ENCODE results near the gene AGTR1.

DNA sequence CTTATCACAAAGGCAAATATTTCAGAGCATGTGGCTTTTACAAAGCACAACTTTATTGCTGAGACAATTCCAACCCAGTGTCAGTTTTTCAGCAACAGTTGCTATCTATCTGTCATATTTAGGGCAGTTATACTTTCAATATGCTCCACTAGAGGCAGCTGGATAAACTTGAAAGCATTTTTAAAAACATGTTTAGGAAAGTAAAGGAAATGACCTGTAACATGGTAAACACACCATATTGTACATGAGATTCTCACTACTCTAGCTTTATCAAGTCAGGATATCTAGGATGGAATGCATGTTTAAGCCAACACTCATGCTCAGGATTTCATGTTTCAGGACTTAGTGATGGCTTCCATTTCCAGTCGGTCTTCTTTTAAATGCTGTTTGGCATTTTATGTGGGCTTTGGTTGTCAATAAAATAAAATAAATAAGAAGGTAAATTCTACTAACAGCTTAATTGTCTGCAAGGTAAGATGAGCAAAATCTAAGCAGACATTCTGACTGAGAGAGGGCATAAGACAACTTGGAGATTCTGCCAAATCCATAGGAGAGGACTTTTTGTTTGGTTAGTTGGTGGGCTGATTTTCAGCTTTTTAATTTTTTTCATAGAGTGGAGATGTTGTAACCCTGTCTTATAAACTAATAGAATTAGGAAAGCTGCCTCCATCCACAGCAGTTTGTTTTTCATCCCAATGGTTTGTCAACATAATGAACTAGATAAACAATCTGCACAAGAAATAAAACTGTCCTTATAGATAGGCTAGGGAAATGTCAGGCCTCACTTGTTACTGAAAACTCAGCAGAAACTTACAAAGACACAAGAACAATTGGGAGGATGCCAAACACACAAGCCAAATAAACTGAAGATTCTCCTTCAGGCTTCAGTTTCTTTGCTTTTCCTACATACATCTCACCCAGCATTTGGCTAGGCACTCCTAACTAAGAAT lies 66.6 kb downstream of the AGTR1 start:
- TF ChIP-seq ZNF384 (IDR thresholded peaks at IDR 0.05; ENCODE audit: borderline replicate concordance, low read depth, low read length), result no peak
- TF ChIP-seq POLR2A (IDR thresholded peaks at IDR 0.05; ENCODE audit: low read depth, low read length), result no peak
- TF ChIP-seq GABPA (IDR thresholded peaks at IDR 0.05; ENCODE audit: low read depth), result no peak
- TF ChIP-seq BACH1 (IDR thresholded peaks at IDR 0.05; ENCODE audit: borderline replicate concordance), result no peak
- TF ChIP-seq, protein P1, sequence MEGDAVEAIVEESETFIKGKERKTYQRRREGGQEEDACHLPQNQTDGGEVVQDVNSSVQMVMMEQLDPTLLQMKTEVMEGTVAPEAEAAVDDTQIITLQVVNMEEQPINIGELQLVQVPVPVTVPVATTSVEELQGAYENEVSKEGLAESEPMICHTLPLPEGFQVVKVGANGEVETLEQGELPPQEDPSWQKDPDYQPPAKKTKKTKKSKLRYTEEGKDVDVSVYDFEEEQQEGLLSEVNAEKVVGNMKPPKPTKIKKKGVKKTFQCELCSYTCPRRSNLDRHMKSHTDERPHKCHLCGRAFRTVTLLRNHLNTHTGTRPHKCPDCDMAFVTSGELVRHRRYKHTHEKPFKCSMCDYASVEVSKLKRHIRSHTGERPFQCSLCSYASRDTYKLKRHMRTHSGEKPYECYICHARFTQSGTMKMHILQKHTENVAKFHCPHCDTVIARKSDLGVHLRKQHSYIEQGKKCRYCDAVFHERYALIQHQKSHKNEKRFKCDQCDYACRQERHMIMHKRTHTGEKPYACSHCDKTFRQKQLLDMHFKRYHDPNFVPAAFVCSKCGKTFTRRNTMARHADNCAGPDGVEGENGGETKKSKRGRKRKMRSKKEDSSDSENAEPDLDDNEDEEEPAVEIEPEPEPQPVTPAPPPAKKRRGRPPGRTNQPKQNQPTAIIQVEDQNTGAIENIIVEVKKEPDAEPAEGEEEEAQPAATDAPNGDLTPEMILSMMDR (IDR thresholded peaks at IDR 0.05 in 2 of 3, conservative IDR thresholded peaks at IDR 0.05 in 1 of 3; ENCODE audit: control insufficient read depth in 2 of 3, extremely low read depth in 1 of 3, insufficient read depth in 1 of 3, low read depth in 3 of 3, low read length in 3 of 3), result no peak
- no peak for TF ChIP-seq EZH2 (IDR thresholded peaks at IDR 0.05; ENCODE audit: borderline replicate concordance, control insufficient read depth, low read depth, low read length)
- no peak for TF ChIP-seq PAX5 (IDR thresholded peaks at IDR 0.05; ENCODE audit: borderline replicate concordance, low read depth, low read length)
- no peak for TF ChIP-seq RCOR1 (conservative IDR thresholded peaks at IDR 0.05; ENCODE audit: low read depth, low read length)
- TF ChIP-seq YY1 (IDR thresholded peaks at IDR 0.05; ENCODE audit: low read depth, low read length), result no peak
- TF ChIP-seq, protein P2, sequence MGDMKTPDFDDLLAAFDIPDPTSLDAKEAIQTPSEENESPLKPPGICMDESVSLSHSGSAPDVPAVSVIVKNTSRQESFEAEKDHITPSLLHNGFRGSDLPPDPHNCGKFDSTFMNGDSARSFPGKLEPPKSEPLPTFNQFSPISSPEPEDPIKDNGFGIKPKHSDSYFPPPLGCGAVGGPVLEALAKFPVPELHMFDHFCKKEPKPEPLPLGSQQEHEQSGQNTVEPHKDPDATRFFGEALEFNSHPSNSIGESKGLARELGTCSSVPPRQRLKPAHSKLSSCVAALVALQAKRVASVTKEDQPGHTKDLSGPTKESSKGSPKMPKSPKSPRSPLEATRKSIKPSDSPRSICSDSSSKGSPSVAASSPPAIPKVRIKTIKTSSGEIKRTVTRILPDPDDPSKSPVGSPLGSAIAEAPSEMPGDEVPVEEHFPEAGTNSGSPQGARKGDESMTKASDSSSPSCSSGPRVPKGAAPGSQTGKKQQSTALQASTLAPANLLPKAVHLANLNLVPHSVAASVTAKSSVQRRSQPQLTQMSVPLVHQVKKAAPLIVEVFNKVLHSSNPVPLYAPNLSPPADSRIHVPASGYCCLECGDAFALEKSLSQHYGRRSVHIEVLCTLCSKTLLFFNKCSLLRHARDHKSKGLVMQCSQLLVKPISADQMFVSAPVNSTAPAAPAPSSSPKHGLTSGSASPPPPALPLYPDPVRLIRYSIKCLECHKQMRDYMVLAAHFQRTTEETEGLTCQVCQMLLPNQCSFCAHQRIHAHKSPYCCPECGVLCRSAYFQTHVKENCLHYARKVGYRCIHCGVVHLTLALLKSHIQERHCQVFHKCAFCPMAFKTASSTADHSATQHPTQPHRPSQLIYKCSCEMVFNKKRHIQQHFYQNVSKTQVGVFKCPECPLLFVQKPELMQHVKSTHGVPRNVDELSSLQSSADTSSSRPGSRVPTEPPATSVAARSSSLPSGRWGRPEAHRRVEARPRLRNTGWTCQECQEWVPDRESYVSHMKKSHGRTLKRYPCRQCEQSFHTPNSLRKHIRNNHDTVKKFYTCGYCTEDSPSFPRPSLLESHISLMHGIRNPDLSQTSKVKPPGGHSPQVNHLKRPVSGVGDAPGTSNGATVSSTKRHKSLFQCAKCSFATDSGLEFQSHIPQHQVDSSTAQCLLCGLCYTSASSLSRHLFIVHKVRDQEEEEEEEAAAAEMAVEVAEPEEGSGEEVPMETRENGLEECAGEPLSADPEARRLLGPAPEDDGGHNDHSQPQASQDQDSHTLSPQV (IDR thresholded peaks at IDR 0.05), result no peak
